KMS-11 (cell line): ENCODE results near the gene HSPBAP1.

Experiments
- H2AFZ ChIP-seq: fragments of 200-600 bp; sonication (generic); 2 replicates; pipeline ENCODE4 v1.6.1; 2016; ENCODE audit warnings: antibody characterized with exemption, mixed run types, low read depth
- H3K27ac ChIP-seq: fragments of 200-600 bp; sonication (generic); 2 replicates; pipeline ENCODE4 v1.6.1; 2016; ENCODE audit warnings: mild to moderate bottlenecking, mixed run types
- H3K27me3 ChIP-seq: fragments of 200-600 bp; sonication (generic); 2 replicates; pipeline ENCODE4 v1.6.1; 2017; ENCODE audit warnings: mild to moderate bottlenecking, low read depth, mixed run types, moderate library complexity; ENCODE audit not compliant: insufficient read depth
- H3K36me3 ChIP-seq: fragments of 200-600 bp; sonication (generic); 2 replicates; pipeline ENCODE4 v1.6.1; 2017; ENCODE audit warnings: mild to moderate bottlenecking, mixed run types; ENCODE audit not compliant: insufficient read depth
- H3K4me1 ChIP-seq: fragments of 200-600 bp; sonication (generic); 2 replicates; pipeline ENCODE4 v1.6.1; 2016; ENCODE audit warnings: mild to moderate bottlenecking, low read depth, mixed run types; ENCODE audit not compliant: poor library complexity, severe bottlenecking
- H3K4me2 ChIP-seq: fragments of 200-600 bp; sonication (generic); 2 replicates; pipeline ENCODE4 v1.7.0; 2016; ENCODE audit warnings: mild to moderate bottlenecking, mixed run types
- H3K4me3 ChIP-seq: fragments of 200-600 bp; sonication (generic); IDR thresholded peaks from 2 replicates; pipeline ENCODE4 v1.6.1; 2017; ENCODE audit warnings: low read depth, low read length, mixed read lengths; ENCODE audit not compliant: insufficient read depth
- H3K79me2 ChIP-seq: fragments of 200-600 bp; sonication (generic); 2 replicates; pipeline ENCODE4 v1.6.1; 2016; ENCODE audit warnings: low read depth, mixed run types; ENCODE audit not compliant: insufficient read depth
- H3K9ac ChIP-seq: fragments of 200-600 bp; sonication (generic); 2 replicates; pipeline ENCODE4 v1.6.1; 2016; ENCODE audit warnings: mild to moderate bottlenecking, mixed run types
- H4K20me1 ChIP-seq: fragments of 200-600 bp; sonication (generic); 2 replicates; pipeline ENCODE4 v1.6.1; 2016; ENCODE audit warnings: mild to moderate bottlenecking, mixed run types; ENCODE audit not compliant: insufficient read depth
- CTCF ChIP-seq: fragments of 200-600 bp; sonication (generic); conservative IDR thresholded peaks from 2 replicates; pipeline ENCODE4 v1.6.1; 2017; ENCODE audit warnings: low read depth, mild to moderate bottlenecking, antibody characterized with exemption, low read length, moderate library complexity, mixed read lengths

HSPBAP1 gene

DNA sequence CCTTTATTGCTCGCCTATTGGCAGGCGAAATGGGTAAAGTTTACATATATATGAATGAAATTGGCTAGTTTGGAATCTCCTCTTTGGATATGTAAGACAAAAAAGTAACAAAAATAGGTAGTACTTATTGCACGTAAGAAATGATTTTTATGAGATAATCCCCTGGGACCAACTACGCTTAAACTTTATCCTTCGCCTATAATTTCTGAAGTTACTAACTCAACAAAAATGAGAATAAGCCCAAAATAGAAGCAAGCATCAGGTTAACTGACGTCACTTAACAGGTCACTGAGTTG is 800 bp upstream of the HSPBAP1 start:
- H2AFZ ChIP-seq, result peak overlapping the region; percentile 92
- no peak for TF ChIP-seq CTCF
- H3K4me1 ChIP-seq, result peaks cover 15% of the 10 kb centered on the region
- peak overlapping the region; percentile 51; the same call in 1 of the 2 replicates for H3K27ac ChIP-seq
- peaks cover 7% of the 10 kb centered on the region; the same call in 1 of the 2 replicates for H3K79me2 ChIP-seq
- H3K4me2 ChIP-seq, result peak overlapping the region; percentile 98
- H3K9ac ChIP-seq, result peak overlapping the region; percentile 65; the same call in 1 of the 2 replicates
- no peaks in the 10 kb centered on the region for H4K20me1 ChIP-seq
- H3K4me3 ChIP-seq, result peak overlapping the region; percentile 74
- no peaks in the 10 kb centered on the region for H3K36me3 ChIP-seq
- no peaks in the 10 kb centered on the region for H3K27me3 ChIP-seq

DNA sequence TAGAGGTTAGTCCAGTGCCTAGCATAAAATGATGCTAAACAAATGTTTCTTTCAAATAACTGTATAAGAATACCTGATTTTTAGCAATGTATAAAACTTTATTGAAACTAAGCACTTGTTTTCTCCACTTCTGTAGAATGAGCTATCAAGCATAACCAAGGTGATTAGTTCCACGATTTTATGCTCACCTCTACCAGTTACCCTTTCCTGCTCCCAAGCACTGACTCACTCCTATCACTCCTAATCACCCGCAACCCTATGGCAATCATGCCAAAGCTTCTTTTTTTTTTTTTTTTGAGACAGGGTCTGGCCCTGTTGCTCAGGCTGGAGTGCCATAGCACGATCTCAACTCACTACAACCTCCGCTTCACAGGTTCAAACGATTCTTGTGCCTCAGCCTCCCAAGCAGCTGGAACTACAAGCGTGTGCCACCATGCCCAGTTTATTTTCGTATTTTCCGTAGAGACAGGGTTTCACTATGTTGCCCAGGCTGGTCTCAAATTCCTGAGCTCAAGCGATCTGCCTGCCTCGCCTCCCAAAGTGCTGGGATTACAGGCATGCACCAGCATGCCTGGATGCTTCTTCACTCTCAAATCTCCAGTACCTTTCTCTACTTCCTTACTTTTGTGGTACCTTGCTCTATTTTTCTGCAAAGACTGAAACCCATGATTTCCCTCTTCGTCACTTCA is 3.9 kb downstream of the HSPBAP1 start:
- no peaks in the 10 kb centered on the region for H3K27me3 ChIP-seq
- TF ChIP-seq CTCF, result no peak
- H3K4me2 ChIP-seq, result no peak overlapping the region
- no peaks in the 10 kb centered on the region for H4K20me1 ChIP-seq
- no peak overlapping the region for H3K4me3 ChIP-seq
- peaks cover 8% of the 10 kb centered on the region for H3K4me1 ChIP-seq
- H2AFZ ChIP-seq, result no peak overlapping the region
- no peaks in the 10 kb centered on the region for H3K36me3 ChIP-seq
- H3K9ac ChIP-seq, result no peak overlapping the region
- H3K27ac ChIP-seq, result no peak overlapping the region
- H3K79me2 ChIP-seq, result peaks cover 7% of the 10 kb centered on the region; the same call in 1 of the 2 replicates

DNA sequence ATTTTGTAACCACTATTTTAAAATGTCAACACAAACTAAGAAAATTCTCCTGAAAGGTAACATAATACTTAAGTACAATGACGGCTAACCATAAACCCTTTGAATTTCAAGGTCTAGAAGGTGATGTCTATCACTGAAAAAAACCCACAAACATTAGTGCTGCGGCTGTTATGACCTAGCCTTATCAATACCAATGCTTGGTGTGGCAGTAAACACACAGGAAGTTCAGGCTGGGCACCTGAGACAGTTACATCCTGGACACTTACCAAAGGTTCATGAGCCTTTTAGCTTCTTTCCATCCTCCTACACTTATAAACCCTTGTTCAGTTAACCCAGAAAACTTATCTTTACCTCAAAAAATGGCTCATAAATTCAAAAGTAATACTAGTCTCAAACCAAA is 5.8 kb downstream of the HSPBAP1 start:
- Histone ChIP-seq H3K36me3 (no peaks in the 10 kb centered on the region), H4K20me1 (no peaks in the 10 kb centered on the region), H3K27me3 (no peaks in the 10 kb centered on the region), H3K4me3 (no peak overlapping the region), H3K27ac (no peak overlapping the region), H3K4me1 (peaks cover 5% of the 10 kb centered on the region), H3K4me2 (no peak overlapping the region), H2AFZ (no peak overlapping the region), H3K79me2 (peaks cover 2% of the 10 kb centered on the region; the same call in 1 of the 2 replicates), H3K9ac (no peak overlapping the region)
- no peak for TF ChIP-seq CTCF

DNA sequence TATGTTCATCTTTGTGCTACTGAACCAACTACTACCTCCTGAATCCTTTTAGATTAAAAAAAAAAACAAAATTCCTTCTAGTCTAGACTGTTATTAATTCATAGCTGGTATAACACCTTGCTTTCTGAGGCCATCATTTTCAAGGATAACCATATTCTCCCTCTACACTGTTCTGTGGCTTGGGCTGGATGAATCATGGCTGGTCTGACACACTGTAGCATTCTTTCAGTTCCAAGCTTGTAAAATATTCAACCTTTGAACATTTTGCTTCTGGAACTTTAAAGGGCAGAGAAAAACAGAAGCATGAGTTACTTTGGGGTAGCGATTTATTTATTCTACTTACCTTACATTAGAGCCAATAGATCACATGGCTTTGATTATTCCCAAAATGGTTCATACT is 7.6 kb downstream of the HSPBAP1 start:
- TF ChIP-seq CTCF, result no peak
- Histone ChIP-seq H3K4me1 (no peaks in the 10 kb centered on the region), H3K79me2 (no peaks in the 10 kb centered on the region)

More for the DNA sequence above, 7.6 kb downstream of the HSPBAP1 start:
- H4K20me1 ChIP-seq, result no peaks in the 10 kb centered on the region
- H2AFZ ChIP-seq, result no peak overlapping the region
- H3K4me3 ChIP-seq, result no peak overlapping the region
- no peak overlapping the region for H3K9ac ChIP-seq
- H3K27me3 ChIP-seq, result no peaks in the 10 kb centered on the region
- no peak overlapping the region for H3K27ac ChIP-seq
- no peak overlapping the region for H3K4me2 ChIP-seq
- H3K36me3 ChIP-seq, result no peaks in the 10 kb centered on the region
